Stimulated activated naive B cell treated with anti-CD40 and anti-IgM and Interleukin-4, amounts not matched to agents 10 μg/mL and 1 μg/mL and 100 μg/mL, for 72 hours (primary cell): ENCODE data around the gene KCNE3.

ENCODE experiments used
- ATAC-seq, 2 donors: fragments of 150-1000 bp; cut with Tn5 transposase; replicated peaks; 2 replicates each; pipeline ENCODE4 v1.10.0; 2021; ENCODE audit warnings: moderate library complexity in 1 of 2
- DNase-seq: peaks from one replicate; pipeline ENCODE4 v3.0.0; 2021
- H3K27ac Mint-ChIP-seq: one replicate; pipeline ENCODE4 v1.8.0; 2022; ENCODE audit warnings: mild to moderate bottlenecking, mixed read lengths
- H3K27me3 Mint-ChIP-seq, 2 donors: one replicate each; pipeline ENCODE4 v1.8.0; 2022; ENCODE audit warnings: mixed read lengths in 2 of 2
- H3K36me3 Mint-ChIP-seq, 2 donors: one replicate each; pipeline ENCODE4 v1.8.0; 2022; ENCODE audit warnings: mixed read lengths in 2 of 2, mild to moderate bottlenecking in 1 of 2
- H3K4me1 Mint-ChIP-seq, 2 donors: one replicate each; pipeline ENCODE4 v1.8.0; 2022; ENCODE audit warnings: mixed read lengths in 2 of 2, mild to moderate bottlenecking in 1 of 2
- H3K4me3 Mint-ChIP-seq, 2 donors: one replicate each; pipeline ENCODE4 v1.8.0; 2022; ENCODE audit warnings: mild to moderate bottlenecking in 2 of 2, mixed read lengths in 2 of 2, moderate library complexity in 1 of 2
- H3K9me3 Mint-ChIP-seq, 2 donors: one replicate each; pipeline ENCODE4 v1.8.0; 2022; ENCODE audit warnings: mixed read lengths in 2 of 2, mild to moderate bottlenecking in 1 of 2

Gene KCNE3

DNA sequence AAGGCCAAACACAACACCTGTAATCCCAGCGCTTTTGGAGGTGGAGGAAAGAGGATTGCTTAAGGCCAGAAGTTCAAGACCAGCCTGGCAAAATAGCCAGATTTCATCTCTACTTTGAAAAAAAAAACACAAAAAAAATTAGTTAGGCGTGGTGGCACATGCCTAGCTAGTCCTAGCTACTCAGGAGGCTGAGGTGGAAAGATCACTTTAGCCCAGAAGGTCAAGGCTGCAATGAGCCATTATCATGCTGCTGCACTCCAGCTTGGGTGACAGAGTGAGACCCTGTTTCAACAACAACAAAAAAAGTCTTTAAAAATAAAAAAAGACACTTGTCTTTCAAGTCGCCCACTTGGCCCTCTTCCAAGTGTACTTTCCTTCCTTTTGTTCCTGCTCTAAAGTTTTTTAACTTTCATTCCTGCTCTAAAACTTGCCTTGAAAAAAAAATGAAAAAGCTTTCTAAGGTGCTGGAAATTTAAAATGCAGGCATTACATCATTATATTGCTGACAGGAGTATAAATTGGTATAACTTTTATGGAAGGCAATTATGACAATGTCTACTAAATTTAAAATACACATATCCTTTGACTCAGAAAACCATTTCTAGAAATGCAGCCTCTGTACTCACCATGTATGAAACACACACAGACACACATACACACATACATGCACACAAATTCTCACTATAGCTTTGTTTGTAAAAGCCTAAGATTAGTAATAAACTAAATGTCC, 13.5 kb upstream of the KCNE3 start:
- ATAC-seq (no peak), DNase-seq (no peak)
- no peaks in the 10 kb centered on the region for H3K27me3 Mint-ChIP-seq
- no peak overlapping the region for H3K4me3 Mint-ChIP-seq
- H3K36me3 Mint-ChIP-seq = no peaks in the 10 kb centered on the region
- no peaks in the 10 kb centered on the region for H3K9me3 Mint-ChIP-seq
- no peaks in the 10 kb centered on the region for H3K4me1 Mint-ChIP-seq
- H3K27ac Mint-ChIP-seq = no peak overlapping the region

DNA sequence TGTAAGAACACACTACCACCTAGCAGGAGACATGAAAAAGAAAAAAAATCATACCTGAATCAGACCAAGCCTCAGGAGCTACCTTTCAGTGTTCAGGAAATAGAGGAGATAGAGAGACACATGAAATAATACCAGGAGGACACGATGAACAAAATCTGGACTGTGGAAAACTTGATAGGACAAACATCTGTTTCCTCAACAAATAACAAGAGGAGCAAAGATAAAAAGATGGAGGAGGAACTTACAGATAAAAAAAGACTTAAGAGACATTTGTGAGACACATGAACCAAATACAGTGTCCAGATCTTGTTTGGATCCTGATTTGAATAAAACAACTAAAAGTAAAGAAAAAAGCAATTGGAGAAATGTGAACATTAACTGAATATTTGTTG, 12.4 kb upstream of the KCNE3 start:
- Mint-ChIP-seq H3K9me3 (no peaks in the 10 kb centered on the region), H3K4me1 (no peaks in the 10 kb centered on the region), H3K27me3 (no peaks in the 10 kb centered on the region), H3K36me3 (no peaks in the 10 kb centered on the region), H3K4me3 (no peak overlapping the region), H3K27ac (no peak overlapping the region)
- DNase-seq (no peak), ATAC-seq (no peak)

DNA sequence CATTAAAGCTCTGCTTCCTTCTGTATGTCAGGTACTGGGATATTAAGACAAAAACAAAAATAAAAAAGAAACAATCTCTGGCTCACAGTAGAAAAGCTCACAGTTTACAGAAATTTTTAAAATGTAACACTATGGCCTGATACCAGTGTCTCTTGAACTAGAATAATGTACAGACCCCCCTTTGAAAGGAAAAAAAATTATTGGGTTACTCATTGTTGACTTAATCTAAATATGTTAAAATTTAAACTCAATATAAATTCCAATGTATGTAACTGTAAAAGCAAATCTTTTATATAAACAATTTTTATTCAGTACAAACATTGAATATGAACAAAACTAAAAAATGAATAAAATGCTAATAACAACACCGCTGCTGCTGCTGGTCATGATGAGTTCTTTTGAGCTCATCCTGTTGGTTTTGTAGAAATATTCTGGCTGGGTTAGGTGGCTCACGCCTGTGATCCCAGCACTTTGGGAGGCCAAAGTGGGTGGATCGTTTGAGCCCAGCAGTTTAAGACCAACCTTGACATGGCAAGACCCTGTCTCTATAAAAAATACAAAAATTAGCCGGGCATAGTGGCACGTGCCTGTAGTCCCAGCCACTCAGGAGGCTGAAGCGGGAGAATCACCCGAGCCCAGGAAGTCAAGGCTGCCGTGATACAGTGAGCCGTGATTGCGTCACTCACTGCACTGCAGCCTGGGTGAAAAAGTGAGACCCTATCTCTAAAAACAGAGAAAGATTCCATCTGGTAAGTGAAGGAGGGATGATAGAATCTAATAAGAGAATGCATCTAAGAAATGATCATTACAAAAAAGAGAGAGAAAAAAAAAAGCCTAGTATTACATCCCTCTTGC, 11.8 kb upstream of the KCNE3 start:
- Mint-ChIP-seq H3K9me3 (no peaks in the 10 kb centered on the region), H3K36me3 (no peaks in the 10 kb centered on the region), H3K4me3 (no peak overlapping the region)

DNA sequence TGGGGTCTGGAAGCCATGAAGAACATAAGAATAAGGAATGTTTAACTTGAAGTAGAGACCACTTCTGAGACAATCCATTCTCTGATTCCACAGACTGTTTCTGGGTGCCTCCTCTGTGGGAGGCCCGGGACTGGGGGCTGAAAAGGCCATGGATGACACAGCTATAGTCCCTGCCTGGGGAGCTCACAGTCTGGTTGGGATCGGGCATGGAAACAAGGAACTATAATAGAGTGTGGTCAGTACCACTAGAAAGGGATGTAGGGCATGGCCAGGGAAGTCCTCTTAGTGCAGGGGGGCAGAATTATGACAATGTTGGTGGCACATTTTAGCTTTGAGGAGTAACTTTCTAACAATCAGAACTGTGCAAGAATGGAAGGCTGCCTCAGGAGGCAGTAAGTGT, 9.2 kb upstream of the KCNE3 start:
- no peaks in the 10 kb centered on the region for H3K36me3 Mint-ChIP-seq
- peaks cover 4 to 9% of the 10 kb centered on the region in 2 donors for H3K27me3 Mint-ChIP-seq
- no peak overlapping the region for H3K4me3 Mint-ChIP-seq
- no peak for DNase-seq
- H3K4me1 Mint-ChIP-seq = peaks cover 3 to 5% of the 10 kb centered on the region in 2 donors
- no peak for ATAC-seq
- H3K9me3 Mint-ChIP-seq = no peaks in the 10 kb centered on the region
- no peak overlapping the region for H3K27ac Mint-ChIP-seq

More for the DNA sequence above, 11.8 kb upstream of the KCNE3 start:
- peaks cover 0 to under 1% of the 10 kb centered on the region in 2 donors for H3K4me1 Mint-ChIP-seq
- ATAC-seq = no peak
- H3K27me3 Mint-ChIP-seq = no peaks in the 10 kb centered on the region
- DNase-seq = no peak
- no peak overlapping the region for H3K27ac Mint-ChIP-seq

DNA sequence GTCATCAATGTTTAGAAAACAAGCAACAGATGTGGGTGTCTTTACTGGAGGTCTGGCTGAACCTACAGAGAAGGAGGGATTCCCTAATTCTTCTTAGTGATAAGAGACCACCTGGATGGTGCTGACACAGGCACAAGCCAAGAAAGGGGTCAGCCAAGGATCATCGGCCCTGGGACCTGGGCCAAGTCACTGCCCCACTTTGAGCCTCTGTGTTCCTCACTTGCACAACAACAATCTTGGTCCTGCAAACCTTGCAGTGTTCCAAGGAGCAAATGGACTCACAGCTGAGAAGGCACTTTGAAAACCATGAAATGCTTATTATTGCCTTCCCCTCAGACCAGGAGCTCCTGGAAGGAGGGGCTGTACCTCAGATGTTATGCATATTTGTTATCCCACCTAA, 7.0 kb upstream of the KCNE3 start:
- peaks cover 9% of the 10 kb centered on the region in 2 donors for H3K27me3 Mint-ChIP-seq
- peaks cover 3 to 5% of the 10 kb centered on the region in 2 donors for H3K4me1 Mint-ChIP-seq
- DNase-seq (no peak), ATAC-seq (no peak)
- no peak overlapping the region for H3K27ac Mint-ChIP-seq
- H3K4me3 Mint-ChIP-seq = no peak overlapping the region
- H3K9me3 Mint-ChIP-seq = no peaks in the 10 kb centered on the region
- no peaks in the 10 kb centered on the region for H3K36me3 Mint-ChIP-seq

DNA sequence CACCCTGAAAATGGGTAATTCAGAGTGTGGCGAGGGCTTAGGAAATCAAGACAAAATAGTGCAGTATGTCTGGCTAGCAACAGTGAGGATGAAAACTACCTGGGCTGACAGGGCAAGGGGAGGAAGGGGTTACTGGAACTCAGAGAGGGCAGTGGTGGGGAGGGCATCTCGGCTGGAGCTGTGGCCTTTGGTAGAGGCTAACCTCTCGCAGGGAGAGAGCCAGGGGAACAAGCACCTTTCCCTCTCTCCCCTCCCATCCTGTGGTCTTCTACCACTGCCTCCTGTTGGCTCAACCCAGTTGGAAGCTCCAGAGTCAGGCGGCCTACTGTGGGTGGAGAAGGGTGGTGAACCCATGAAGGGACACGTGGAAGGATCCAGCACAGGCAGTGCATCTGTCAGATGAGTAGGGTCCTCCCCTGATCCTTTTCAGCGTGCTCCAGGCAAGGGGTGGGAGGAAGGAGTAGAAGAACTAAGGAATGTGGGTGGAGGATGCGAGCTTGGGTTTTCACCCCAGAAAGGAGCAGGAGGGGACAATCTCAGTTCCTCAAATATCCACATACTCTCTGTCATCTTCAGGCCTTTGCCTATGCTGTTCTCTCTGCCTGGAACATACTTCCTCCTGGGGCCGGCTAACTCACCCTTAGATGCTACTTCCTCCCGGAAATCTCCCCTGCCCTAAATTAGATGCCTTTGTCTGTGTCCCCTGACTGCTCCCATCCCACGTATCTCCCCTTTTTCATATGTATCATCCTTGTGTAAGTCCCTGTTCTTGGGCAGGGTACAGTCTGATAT, 6.2 kb upstream of the KCNE3 start:
- no peak for DNase-seq
- peaks cover 4 to 5% of the 10 kb centered on the region in 2 donors for H3K4me1 Mint-ChIP-seq
- H3K36me3 Mint-ChIP-seq = no peaks in the 10 kb centered on the region
- H3K27me3 Mint-ChIP-seq = peaks cover 11 to 12% of the 10 kb centered on the region in 2 donors
- peak in 1 of 2 donors; percentile 46 for ATAC-seq
- no peak overlapping the region for H3K4me3 Mint-ChIP-seq
- no peaks in the 10 kb centered on the region for H3K9me3 Mint-ChIP-seq
- H3K27ac Mint-ChIP-seq = no peak overlapping the region

DNA sequence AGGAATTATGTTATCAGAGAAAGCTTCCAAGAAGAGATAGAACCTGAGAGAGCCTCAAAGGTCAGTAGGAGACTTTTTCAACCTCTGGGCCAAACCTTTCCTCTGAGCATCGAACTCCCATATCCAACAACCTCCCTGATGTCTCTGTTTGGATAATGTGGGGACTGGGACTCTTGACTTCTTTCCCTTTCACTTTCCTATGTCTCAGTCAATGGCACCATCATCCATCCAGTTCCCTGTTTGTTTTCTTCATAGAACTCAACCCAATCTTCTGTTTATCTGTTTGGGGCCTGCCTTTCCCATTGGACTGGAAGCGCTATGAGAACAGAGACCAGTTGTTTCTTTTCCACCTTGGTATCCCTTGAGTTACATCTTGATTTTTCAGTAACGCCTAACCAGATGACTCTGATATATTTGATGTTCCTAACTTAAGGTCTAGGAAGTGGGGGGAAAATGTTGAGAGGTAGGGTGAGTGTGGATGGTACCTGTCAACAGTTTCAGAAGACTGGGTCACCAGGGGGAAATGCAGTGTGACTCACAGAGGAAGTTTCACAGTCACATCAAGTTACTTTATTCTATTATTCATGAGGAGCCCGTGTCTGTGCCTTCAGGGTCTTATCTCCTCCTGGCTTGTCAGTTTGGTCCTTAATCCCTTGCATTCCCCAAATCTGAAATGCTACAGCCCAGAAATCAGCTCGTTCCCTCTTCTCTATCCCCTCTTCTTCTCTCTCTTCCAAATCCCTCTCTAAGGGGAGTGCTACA, 4.5 kb upstream of the KCNE3 start:
- Mint-ChIP-seq H3K36me3 (peaks cover 0 to 2% of the 10 kb centered on the region in 2 donors), H3K27me3 (peaks cover 21 to 26% of the 10 kb centered on the region in 2 donors), H3K4me1 (peaks cover 10 to 13% of the 10 kb centered on the region in 2 donors), H3K4me3 (no peak overlapping the region), H3K27ac (no peak overlapping the region), H3K9me3 (no peaks in the 10 kb centered on the region)
- DNase-seq (no peak), ATAC-seq (no peak)

DNA sequence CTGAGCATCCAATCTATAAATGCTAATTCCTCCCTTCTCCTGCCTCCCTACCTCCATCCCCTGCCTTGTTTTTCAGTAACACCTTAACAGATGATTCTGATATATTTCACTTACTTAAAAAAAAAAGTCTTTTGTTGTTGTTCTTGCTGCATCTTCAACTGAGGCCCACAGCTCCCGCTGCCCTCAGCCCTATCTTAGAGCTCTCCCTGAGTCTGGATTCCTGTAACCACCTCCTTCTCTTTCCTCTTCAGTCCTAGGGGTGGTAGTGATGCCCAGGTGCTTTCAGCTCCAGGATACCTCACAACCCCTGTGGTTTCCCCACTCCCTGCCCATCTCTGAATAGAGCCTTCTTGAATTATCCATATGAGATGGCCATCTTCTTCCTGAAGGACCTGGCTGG, 3.7 kb upstream of the KCNE3 start:
- Mint-ChIP-seq H3K9me3 (no peaks in the 10 kb centered on the region), H3K27me3 (peaks cover 30 to 34% of the 10 kb centered on the region in 2 donors), H3K4me1 (peaks cover 10 to 13% of the 10 kb centered on the region in 2 donors), H3K27ac (no peak overlapping the region), H3K36me3 (peaks cover 0 to 2% of the 10 kb centered on the region in 2 donors), H3K4me3 (no peak overlapping the region)
- ATAC-seq (no peak), DNase-seq (no peak)

DNA sequence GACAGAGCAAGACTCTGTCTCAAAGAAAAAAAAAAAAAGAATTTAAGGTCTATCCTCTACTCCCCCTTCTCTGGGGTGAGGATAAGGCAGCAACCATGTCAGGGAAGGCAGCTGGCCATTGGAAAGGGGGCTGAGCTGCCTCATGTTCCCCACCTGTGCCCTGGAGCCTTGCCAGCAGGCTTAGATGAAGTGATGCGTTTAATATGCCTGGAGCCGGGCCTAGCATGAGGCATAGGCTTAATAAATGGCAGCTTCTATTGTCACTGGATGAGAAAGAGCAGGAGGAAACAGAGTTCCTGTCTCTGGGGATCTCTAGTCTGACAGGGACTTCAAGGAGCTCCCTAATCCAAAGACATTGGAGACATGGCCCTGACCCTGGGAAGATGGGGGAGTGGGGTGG, 3.2 kb upstream of the KCNE3 start:
- H3K9me3 Mint-ChIP-seq = no peaks in the 10 kb centered on the region
- no peak for DNase-seq
- peaks cover 0 to 2% of the 10 kb centered on the region in 2 donors for H3K36me3 Mint-ChIP-seq
- no peak overlapping the region for H3K27ac Mint-ChIP-seq
- no peak overlapping the region for H3K4me3 Mint-ChIP-seq
- no peak for ATAC-seq
- peaks cover 10 to 13% of the 10 kb centered on the region in 2 donors for H3K4me1 Mint-ChIP-seq
- peaks cover 35 to 39% of the 10 kb centered on the region in 2 donors for H3K27me3 Mint-ChIP-seq

DNA sequence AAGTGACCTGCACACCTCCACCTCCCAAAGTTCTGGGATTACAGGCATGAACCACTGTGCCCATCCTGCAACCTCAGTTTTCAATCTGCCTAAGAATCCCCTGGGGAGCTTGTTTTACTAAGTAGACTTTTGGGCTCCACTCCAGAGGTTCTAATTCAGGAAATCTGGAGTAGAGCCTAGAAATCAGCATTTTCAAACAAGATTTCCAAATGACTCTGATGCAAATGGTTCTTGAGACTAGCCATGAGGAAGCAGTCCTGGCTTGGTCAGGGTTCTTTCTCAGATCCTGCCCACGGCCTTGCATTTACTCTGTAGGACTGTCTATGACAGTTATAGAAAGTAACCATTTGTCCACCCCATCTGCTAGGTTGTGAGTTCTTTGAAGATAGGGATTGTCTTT, 1.6 kb upstream of the KCNE3 start:
- Mint-ChIP-seq H3K4me1 (peaks cover 8 to 10% of the 10 kb centered on the region in 2 donors), H3K9me3 (no peaks in the 10 kb centered on the region), H3K4me3 (no peak overlapping the region), H3K36me3 (peaks cover 0 to 2% of the 10 kb centered on the region in 2 donors), H3K27me3 (peaks cover 42 to 52% of the 10 kb centered on the region in 2 donors), H3K27ac (no peak overlapping the region)
- no peak for ATAC-seq
- DNase-seq = no peak

DNA sequence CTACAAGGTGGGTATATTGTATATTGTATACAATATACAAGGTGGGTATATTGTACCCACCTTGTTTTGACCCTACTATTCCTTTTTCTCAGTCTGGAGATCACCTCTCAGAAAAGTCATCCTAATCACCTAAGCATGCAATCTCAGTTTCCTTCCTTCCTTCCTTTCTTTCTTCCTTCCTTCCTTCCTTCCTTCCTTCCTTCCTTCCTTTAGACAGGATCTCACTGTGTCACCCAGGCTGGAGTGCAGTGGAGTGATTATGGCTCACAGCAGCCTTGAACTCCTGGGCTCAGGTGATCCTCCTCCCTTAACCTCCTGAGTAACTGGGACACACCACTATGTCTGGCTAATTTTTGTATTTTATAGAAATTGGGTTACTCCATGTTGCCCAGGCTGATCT, 1.2 kb upstream of the KCNE3 start:
- DNase-seq (no peak), ATAC-seq (no peak)
- Mint-ChIP-seq H3K4me3 (no peak overlapping the region), H3K36me3 (peaks cover 0 to 2% of the 10 kb centered on the region in 2 donors), H3K4me1 (peaks cover 7% of the 10 kb centered on the region in 2 donors), H3K27me3 (peaks cover 42 to 52% of the 10 kb centered on the region in 2 donors), H3K27ac (no peak overlapping the region), H3K9me3 (no peaks in the 10 kb centered on the region)

DNA sequence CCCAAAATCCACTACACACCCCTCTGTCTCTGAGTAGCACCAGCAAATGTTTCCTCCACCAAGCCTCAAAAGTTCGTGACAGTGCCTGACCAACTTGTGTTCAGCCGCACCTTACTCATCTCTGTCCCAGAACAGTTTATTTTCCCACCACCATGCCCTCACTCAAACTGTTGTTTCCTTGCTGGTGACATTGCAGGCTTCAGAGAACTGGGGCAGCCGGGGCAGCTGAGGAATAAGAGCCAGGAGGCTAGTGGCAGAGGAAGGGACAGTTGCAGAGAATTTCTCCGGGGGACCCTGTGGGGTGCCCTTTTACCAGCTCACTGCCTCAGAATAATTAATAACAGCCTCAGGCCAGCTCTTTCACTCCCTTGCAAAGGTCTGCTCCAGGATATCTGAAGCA, 709 bp upstream of the KCNE3 start:
- Mint-ChIP-seq H3K4me3 (peak overlapping the region in 1 of 2 donors; percentile 9), H3K36me3 (peaks cover 0 to 2% of the 10 kb centered on the region in 2 donors), H3K27ac (no peak overlapping the region)

DNA sequence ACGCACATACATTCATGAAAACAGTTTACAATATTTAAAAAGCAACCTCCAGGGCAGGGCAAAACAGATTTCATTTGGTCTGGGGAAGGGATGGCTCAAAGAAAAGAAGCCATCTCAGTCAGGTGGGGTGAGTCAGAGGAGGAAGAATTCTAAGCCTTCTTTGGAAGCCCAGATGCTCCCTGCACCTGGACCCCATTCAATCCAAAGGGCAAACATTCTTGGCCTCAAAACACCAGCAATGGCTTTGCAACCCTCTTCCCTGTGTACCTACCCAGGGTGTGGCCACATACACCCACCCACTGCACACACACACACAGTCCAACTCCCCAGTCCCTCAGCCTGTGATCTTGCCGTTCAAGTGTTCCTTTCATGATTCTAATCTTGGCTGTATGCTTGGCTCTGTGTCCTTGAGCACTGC, 2.0 kb downstream of the KCNE3 start:
- ATAC-seq = no peak
- Mint-ChIP-seq H3K27ac (no peak overlapping the region), H3K9me3 (no peaks in the 10 kb centered on the region), H3K4me1 (peaks cover 7% of the 10 kb centered on the region in 2 donors), H3K36me3 (peaks cover 0 to 2% of the 10 kb centered on the region in 2 donors), H3K4me3 (no peak overlapping the region), H3K27me3 (peaks cover 37 to 43% of the 10 kb centered on the region in 2 donors)
- DNase-seq = no peak

More for the DNA sequence above, 709 bp upstream of the KCNE3 start:
- H3K4me1 Mint-ChIP-seq = peaks cover 7% of the 10 kb centered on the region in 2 donors
- ATAC-seq (no peak), DNase-seq (no peak)
- H3K27me3 Mint-ChIP-seq = peaks cover 46 to 52% of the 10 kb centered on the region in 2 donors
- no peaks in the 10 kb centered on the region for H3K9me3 Mint-ChIP-seq
